ENCODE data around the gene SIRT5.

SIRT5 gene

DNA sequence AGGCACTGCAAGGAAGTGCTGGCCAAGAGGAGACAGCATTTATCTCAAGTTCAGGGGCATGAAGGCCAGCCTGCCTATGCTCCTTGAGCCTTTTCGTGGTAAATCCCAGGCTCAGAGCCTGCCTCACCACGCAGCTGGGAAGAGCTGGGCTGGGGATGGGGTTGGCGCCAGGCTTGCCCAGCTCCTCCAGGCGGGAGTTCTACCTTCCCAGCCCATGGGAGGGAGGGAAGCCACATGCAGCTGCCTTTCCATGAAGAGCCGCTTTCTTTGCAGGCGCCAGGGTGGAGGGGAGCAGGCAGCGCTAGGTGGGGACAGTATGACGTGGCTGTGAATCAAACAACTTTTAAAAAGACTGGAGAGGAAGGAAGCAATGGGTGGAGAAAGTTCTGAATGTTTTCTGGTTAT, 19.5 kb upstream of the SIRT5 start:
- DNase-seq: peak; percentile 76

DNA sequence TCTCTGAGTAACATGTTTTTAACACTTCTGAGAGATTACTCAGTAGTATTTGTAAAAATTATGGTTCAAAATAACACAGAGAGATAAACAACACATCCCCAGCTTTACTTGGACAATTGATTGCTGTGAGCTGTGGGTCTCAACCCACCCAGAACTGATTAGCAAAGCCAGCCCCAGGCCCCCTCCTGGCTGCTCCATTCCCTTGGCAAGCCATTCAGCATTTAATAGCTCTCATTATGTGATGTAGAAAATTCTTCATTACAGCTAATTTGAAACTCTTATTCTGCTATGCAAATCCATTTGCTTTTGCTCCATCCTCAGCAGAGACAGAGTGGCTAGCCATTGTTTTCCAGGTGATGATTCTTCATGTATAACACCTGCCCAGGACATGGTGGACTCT, 16.6 kb upstream of the SIRT5 start:
- DNase-seq: no peak

DNA sequence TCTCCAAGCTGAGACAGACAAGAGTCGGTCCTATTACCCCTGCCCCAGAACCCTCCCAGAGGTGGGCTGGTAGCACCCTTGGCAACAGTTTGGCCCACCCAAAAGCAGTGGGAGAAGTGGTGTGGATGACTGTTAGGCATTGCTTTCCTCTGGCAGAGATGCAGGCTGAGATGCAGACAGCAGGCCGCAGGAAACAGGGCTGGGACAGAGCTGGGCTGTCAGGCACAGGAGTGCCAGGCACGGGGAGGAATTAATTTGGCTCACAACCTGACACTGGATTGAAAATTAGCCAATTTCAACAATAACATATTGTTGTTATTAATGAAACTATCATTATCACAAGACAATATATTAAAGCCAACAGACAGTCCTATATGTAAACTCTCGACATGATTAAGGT, 15.7 kb upstream of the SIRT5 start:
- DNase-seq: no peak

DNA sequence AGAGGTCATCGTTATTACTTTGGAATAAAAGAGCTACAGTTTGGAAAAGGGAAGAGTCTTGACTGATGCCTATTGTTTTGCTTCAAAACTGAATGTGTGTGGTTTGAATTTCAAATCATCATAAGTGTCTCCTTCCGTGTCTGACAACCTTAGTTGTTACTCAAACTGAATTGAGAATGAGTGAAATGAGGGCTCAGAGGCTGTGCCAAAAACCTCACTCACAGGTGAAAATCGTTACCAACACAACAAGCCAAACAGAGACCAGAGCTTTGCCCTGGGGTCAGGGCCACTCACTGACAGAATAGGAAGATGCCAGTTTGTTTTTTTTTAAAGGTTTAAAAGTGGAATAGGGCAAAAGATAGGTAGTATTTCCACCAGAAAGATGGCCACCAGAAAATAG, 15.2 kb upstream of the SIRT5 start:
- no peak for DNase-seq

GRCh38 chr6:13559968-13560650, 14.3 kb upstream of the SIRT5 start:
- no peak for DNase-seq

GRCh38 chr6:13560651-13561044, 13.8 kb upstream of the SIRT5 start:
- no peak for DNase-seq

- no peak for DNase-seq
Observed at GRCh38 chr6:13561624-13562267, 12.7 kb upstream of the SIRT5 start.

DNA sequence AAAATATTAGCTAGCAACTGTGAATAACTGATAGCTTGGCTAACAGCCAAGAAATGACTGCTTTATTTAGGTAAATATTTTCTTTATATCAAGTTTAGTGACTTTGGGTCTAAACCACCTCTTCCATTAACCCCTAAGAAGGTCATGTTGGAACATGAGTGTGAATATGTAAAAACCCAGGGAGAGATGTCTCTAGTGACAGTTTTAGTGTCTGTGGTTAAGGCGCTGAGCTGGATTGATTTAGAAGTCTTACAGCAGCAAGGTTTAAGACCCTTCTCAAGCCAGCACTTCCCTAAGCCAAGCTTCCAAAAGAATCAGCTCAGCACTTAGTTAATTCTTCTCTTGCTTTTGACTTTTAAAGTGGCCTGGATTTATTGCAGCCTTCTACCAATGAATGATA, 11.4 kb upstream of the SIRT5 start:
- no peak for DNase-seq

DNA sequence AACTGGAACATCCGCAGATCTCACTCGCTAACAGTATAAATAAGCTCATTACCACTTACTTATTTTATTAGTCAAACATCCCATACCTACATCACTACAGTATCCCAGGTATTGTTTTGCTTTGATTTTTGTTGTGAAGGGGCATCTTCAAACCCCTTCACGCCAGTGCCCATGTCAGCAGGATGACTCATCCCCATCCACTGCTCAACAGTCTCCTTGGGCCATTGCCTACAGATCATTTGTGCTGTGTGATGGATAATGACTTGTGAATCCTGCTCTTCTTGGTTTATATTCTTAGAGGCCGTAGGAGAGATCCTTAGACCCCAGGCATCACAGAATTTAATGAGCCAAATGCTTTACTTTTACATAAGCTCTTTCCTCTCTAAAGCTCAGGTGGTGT, 8.5 kb upstream of the SIRT5 start:
- no peak for DNase-seq

DNA sequence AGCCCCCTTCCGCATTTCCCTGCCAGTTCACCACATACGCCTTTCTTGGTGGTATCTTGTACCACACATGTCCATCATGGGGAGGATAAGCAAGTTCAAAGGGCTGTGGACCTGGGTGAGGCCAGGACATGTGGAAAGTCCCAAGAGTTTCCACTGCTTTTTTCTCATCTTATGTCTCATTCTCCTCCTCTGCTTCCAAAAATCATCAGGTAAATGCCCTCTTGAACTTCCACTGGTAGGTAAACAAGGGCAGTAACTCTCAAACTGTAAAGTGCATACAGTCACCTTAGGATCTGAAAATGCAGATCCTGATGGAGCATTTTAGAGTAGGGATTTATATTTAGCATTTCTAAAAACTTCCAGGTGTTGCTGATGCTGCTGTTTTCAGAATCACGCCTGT, 7.9 kb upstream of the SIRT5 start:
- DNase-seq: no peak

GRCh38 chr6:13568970-13569369, 5.4 kb upstream of the SIRT5 start:
- DNase-seq: no peak

DNA sequence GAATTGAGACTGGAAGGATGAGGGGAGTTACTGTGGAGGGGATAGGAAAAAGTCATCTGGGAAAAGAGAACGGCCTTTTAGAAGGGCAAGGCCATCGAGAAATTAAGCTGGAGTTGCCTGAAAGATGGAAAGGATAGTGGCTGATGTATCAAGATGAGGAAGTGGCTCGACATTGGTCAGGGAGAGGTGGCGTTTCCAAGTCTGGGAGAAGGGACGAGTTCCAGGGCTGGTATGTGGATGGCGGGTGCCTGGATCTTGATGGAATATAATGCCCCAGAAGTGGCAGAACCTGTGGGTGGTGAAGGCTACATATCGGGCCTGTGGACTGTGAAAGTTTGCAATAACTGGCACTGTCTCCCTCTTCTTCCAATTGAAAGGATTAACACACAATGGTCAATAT, 2.2 kb upstream of the SIRT5 start:
- DNase-seq: no peak

DNA sequence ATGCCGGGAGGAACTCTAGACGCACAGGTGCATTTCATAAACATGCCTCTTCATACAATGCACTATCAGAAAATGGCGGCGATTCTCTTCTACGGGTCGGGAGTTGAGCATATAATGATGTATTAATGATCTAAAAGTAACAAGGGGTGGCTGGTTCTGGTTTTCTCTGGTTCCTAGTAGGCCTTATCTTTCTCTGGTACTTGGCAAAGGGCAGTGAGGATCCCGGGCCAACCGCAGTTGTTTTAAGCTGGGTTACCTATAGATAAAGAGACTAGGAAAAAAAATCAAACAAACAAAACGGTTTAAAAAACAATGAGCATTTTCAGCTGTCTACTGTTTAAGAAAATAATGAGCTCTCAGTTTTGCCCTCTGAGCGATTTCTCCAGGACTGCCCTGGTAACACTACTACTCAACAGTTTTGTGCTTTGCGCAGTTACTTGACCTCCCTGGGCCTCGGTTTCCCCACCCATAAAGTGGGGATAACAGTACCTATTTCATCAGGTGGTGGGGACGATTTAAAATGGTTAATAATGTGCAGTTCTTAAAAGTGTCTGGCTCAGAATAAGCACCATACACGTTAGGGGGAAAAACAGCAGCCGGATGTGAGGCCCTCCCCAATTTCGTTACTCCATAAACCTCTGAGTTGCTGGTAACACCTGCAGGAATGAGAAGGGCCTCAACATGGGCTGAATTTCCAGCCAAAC, 1.3 kb upstream of the SIRT5 start:
- DNase-seq: no peak

DNA sequence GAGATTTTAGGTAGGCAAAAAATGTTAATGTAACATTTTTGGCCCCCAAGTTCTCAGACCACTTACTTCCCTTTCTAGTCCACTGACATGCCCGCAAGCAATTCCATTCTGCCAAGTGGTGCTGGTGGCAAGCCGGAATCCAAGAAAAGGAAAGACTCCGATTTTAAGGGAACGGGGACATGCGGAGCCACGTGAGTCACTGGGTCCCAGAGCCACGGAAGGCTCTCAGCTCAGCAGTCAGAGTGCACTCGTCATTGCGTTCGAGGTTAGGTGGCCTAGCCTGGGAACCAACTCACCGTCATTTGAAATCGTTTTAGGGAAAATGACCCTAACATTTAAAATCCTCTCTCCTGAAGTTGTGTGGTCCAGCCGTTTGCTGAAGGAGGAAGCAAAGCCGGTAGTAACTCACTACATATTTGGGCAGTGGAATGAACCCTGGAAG, 711 bp upstream of the SIRT5 start:
- peak; percentile 32 for DNase-seq

GRCh38 chr6:13574149-13574570, 241 bp upstream of the SIRT5 start:
- peak; percentile 94 for DNase-seq

DNA sequence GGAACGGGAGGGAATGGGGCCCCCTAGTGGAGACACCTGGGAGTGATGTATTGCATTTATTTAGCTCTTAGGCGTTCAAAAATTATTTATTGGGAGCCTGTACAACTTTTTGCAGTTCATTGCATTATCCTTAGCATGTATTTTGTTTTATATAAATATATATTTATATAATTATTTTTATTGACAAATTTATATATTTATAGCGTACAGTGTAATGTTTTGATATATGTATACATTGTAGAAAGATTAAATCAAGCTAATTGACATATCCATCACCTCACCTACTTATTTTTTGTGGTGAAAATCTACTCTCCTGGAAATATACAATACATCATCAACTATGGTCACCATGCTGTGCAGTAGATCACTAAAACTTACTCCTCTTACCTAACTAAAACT, 975 bp downstream of the SIRT5 start:
- no peak for DNase-seq

- DNase-seq: no peak
Observed at GRCh38 chr6:13576017-13576416, 1.6 kb downstream of the SIRT5 start.

GRCh38 chr6:13577926-13578325, 3.5 kb downstream of the SIRT5 start:
- DNase-seq: no peak

DNA sequence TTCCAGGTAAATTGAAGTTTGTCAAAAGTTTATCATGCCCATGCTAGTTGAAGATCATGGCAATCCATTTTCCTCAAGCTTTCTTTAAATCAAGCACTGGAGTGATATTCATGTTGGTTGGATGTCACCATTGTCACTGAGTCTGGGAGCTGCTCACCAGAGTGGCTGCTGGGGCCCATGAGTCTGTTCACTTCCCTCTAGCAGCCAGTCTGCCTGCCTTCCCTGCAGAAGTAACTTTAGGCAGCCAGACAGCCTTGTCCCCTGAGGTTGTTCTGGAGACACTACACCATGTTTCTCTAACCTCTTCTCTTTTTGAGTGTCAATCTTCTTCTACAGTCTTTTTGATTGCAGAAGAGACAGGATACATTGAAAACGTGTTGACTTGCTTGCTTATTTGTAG, 5.5 kb downstream of the SIRT5 start:
- DNase-seq: no peak

DNA sequence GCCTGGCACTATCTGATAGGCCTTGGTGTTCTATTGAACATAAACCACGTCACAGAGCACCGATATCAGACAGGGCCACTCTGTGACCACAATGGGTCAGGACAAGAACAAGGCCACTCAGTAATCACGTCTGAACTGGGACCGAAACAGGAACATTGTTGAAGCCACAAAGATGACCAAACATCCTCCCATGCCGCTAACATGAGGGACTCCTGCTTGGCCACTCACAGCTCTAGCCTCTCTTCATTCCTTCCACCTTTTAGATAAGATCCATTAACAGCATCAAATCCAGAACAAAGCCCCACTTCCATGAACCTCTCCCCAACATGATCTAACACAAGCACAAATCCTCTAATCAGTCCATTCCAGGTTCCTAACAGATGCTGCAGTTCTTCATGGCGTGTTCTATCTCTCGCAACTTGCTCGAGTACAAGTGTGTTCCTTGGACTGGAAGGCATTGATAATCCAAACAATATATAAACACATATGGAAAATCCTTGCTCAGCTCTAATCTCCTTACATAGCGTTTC, 7.4 kb downstream of the SIRT5 start:
- no peak for DNase-seq

GRCh38 chr6:13586603-13587542, 12.5 kb downstream of the SIRT5 start:
- DNase-seq: no peak

GRCh38 chr6:13589801-13590200, 15.4 kb downstream of the SIRT5 start:
- DNase-seq: no peak

Data from femur (tissue), 1 donor.